Mesothelial cell of epicardium (in vitro differentiated cells): ENCODE measurements around the gene VENTX. TPM values are rescaled to one million over a fixed set of nuclear protein-coding genes. Genes with fewer than 3 reads are reported as not detected.

Experiments used
- DNase-seq, 2 experiments: peaks; one replicate each; pipeline ENCODE4 v3.0.0; 2021; ENCODE audit warnings: low spot score in 2 of 2; ENCODE audit not compliant: unreplicated experiment in 2 of 2
- H3K27ac Mint-ChIP-seq: 2 replicates; pipeline ENCODE4 v1.8.0; 2021; ENCODE audit warnings: mixed read lengths
- H3K27me3 Mint-ChIP-seq: 2 replicates; pipeline ENCODE4 v1.8.0; 2021; ENCODE audit warnings: low read depth, mixed read lengths
- H3K36me3 Mint-ChIP-seq: 2 replicates; pipeline ENCODE4 v1.8.0; 2021; ENCODE audit warnings: mixed read lengths
- H3K4me1 Mint-ChIP-seq: 2 replicates; pipeline ENCODE4 v1.8.0; 2021; ENCODE audit warnings: mixed read lengths
- H3K4me3 Mint-ChIP-seq: 2 replicates; pipeline ENCODE4 v1.8.0; 2021; ENCODE audit warnings: mild to moderate bottlenecking, moderate library complexity, mixed read lengths
- H3K9me3 Mint-ChIP-seq: 2 replicates; pipeline ENCODE4 v1.8.0; 2021; ENCODE audit warnings: mixed read lengths
- total RNA-seq: library from RNA; stranded (reverse); gene quantifications from 3 replicates; pipeline ENCODE4 v1.2.1, GENCODE V29; 2021
- TF ChIP-seq, protein P1 (sequence below): fragments of 200-600 bp; sonication (generic); IDR thresholded peaks from one replicate; pipeline ENCODE4 v1.5.0; 2021; ENCODE audit warnings: antibody characterized with exemption; ENCODE audit not compliant: unreplicated experiment

The VENTX gene
- total RNA-seq, 1 donor from 2014 or later: 0.09 TPM

DNA sequence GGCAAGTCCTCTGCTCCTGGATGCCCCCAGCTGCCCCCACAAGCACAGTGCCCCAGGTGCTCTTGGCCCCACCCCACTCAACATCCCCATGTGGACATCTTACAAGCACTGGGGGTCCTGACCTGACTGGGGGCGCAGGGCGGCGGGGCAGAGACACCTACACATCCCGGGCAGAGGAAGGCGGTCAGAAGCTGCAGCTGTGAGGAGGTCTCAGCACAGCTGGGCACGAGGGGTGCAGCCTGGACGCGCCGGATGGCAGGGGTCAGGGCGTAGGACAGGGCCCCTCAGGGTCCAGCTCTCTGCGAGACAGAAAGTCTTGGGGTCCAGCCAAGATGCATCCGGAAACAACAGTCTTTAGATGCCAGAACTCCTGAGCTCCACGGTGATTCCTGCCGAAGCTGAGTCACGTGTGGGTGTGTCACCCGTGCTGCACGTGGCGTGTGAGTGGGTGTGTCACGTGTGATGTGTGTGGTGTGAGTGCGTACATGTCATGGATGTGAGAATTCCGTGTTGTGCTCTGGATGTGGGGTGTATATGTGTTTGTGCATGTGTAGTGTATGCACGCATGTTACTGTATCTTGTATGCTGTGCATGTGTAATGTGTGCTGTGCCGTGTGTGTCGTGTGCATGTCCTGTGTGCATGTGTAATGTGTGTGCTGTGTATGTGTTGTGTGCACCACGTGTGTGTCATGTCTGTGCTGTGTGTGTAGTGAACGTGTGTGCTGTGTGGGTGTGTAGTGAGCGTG, 5.1 kb downstream of the VENTX start:
- no peak overlapping the region for H3K27ac Mint-ChIP-seq

GRCh38 chr10:133243593-133243992, 5.9 kb downstream of the VENTX start:
- Mint-ChIP-seq H3K4me1 (peaks cover 10% of the 10 kb centered on the region), H3K36me3 (no peaks in the 10 kb centered on the region), H3K27ac (no peak overlapping the region), H3K9me3 (no peaks in the 10 kb centered on the region), H3K4me3 (no peak overlapping the region), H3K27me3 (peaks cover 46% of the 10 kb centered on the region)
- TF ChIP-seq, protein P1, sequence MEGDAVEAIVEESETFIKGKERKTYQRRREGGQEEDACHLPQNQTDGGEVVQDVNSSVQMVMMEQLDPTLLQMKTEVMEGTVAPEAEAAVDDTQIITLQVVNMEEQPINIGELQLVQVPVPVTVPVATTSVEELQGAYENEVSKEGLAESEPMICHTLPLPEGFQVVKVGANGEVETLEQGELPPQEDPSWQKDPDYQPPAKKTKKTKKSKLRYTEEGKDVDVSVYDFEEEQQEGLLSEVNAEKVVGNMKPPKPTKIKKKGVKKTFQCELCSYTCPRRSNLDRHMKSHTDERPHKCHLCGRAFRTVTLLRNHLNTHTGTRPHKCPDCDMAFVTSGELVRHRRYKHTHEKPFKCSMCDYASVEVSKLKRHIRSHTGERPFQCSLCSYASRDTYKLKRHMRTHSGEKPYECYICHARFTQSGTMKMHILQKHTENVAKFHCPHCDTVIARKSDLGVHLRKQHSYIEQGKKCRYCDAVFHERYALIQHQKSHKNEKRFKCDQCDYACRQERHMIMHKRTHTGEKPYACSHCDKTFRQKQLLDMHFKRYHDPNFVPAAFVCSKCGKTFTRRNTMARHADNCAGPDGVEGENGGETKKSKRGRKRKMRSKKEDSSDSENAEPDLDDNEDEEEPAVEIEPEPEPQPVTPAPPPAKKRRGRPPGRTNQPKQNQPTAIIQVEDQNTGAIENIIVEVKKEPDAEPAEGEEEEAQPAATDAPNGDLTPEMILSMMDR: no peak
- DNase-seq: no peak

More for the DNA sequence above, 5.1 kb downstream of the VENTX start:
- TF ChIP-seq, protein P1: no peak
- Mint-ChIP-seq H3K9me3 (no peaks in the 10 kb centered on the region), H3K4me1 (peaks cover 11% of the 10 kb centered on the region), H3K27me3 (peaks cover 54% of the 10 kb centered on the region), H3K36me3 (no peaks in the 10 kb centered on the region), H3K4me3 (no peak overlapping the region)
- DNase-seq: no peak

GRCh38 chr10:133245439-133246235, 8.0 kb downstream of the VENTX start:
- Mint-ChIP-seq H3K4me1 (peaks cover 9% of the 10 kb centered on the region), H3K4me3 (no peak overlapping the region), H3K27me3 (peaks cover 39% of the 10 kb centered on the region), H3K9me3 (no peaks in the 10 kb centered on the region), H3K36me3 (no peaks in the 10 kb centered on the region), H3K27ac (no peak overlapping the region)
- TF ChIP-seq, protein P1: no peak
- no peak for DNase-seq

GRCh38 chr10:133246236-133246626, 8.6 kb downstream of the VENTX start:
- Mint-ChIP-seq H3K4me1 (peaks cover 9% of the 10 kb centered on the region), H3K27ac (no peak overlapping the region), H3K9me3 (no peaks in the 10 kb centered on the region), H3K27me3 (peaks cover 34% of the 10 kb centered on the region), H3K4me3 (no peak overlapping the region), H3K36me3 (no peaks in the 10 kb centered on the region)
- DNase-seq: no peak
- TF ChIP-seq, protein P1: no peak

DNA sequence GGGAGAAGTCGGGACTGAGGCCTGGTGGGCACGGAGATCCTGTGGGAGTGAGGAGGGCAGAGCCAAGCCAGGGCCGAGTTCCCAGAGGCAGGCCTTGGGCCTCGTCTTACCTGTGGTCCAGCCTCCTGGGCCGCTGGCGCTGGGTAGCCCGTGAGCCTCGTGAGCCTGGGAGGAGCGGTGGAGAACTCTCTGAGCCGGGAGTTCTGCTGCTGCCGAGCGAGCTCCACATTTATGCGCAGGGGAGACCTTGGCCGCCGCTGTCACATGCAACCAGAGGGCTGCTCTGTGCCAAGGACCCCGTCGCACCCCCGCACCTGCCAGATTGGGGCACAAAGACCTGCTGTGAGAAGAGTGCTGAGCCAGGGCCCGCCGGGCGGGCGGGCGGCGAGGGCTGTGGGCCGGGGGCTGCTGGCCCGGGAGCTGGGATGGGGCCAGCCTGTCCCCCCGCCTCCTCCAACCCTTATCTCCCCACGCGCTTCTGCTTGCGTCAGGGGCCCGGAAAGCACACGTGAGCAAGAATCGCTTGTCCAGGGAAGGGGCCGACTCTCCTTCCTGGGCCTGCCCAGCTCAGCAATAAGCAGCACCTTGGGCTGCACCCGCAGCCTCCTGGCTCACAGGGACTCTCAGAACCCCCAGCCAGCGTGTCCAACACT, 10.2 kb downstream of the VENTX start:
- Mint-ChIP-seq H3K4me3 (no peak overlapping the region), H3K4me1 (peaks cover 9% of the 10 kb centered on the region), H3K9me3 (no peaks in the 10 kb centered on the region), H3K27ac (no peak overlapping the region), H3K36me3 (no peaks in the 10 kb centered on the region), H3K27me3 (peaks cover 21% of the 10 kb centered on the region)
- TF ChIP-seq, protein P1: no peak
- DNase-seq: no peak
